ENCODE measurements around the gene ZFP92. TPM values are rescaled to one million over a fixed set of nuclear protein-coding genes. Genes with fewer than 3 reads are reported as not detected.

Gene ZFP92
- total RNA-seq, 4 donors from 2014 or later: 0.26 to 0.38 (median 0.30) TPM; not detected in 1

- TF ChIP-seq EP300 (IDR thresholded peaks at IDR 0.05) (no peak), CTCF (IDR thresholded peaks at IDR 0.05) (no peak), POLR2AphosphoS5 (IDR thresholded peaks at IDR 0.05) (no peak), POLR2A (IDR thresholded peaks at IDR 0.05) (no peak)
These were observed 28.7 kb downstream of the ZFP92 start for GRCh38 chrX:153439977-153440376.

GRCh38 chrX:153440556-153441135, 29.4 kb downstream of the ZFP92 start:
- 72% methylated on average over 11 of the region's 13 CpGs for WGBS
- TF ChIP-seq EP300 (IDR thresholded peaks at IDR 0.05) (no peak), POLR2AphosphoS5 (IDR thresholded peaks at IDR 0.05) (no peak), POLR2A (IDR thresholded peaks at IDR 0.05) (no peak), CTCF (IDR thresholded peaks at IDR 0.05) (no peak)
- no peak for DNase-seq (ENCODE audit: low spot score in 2 of 2)

More at GRCh38 chrX:153439977-153440376, 28.7 kb downstream of the ZFP92 start:
- Histone ChIP-seq H3K36me3 (no peaks in the 10 kb centered on the region), H3K4me3 (no peak overlapping the region), H3K27me3 (no peaks in the 10 kb centered on the region), H3K9me3 (no peaks in the 10 kb centered on the region), H3K27ac (no peak overlapping the region), H3K4me1 (no peaks in the 10 kb centered on the region)
- no peak for DNase-seq (ENCODE audit: low spot score in 2 of 2)
- 88% methylated on average over 4 of the region's 4 CpGs for WGBS

GRCh38 chrX:153441296-153441695, 30.0 kb downstream of the ZFP92 start:
- H3K36me3 ChIP-seq: no peaks in the 10 kb centered on the region
- no peaks in the 10 kb centered on the region for H3K9me3 ChIP-seq
- TF ChIP-seq CTCF (IDR thresholded peaks at IDR 0.05) (no peak), EP300 (IDR thresholded peaks at IDR 0.05) (no peak), POLR2AphosphoS5 (IDR thresholded peaks at IDR 0.05) (no peak), POLR2A (IDR thresholded peaks at IDR 0.05) (no peak)
- 66% methylated on average over 7 of the region's 7 CpGs for WGBS
- H3K4me1 ChIP-seq: no peaks in the 10 kb centered on the region
- H3K27ac ChIP-seq: no peak overlapping the region
- DNase-seq (ENCODE audit: low spot score in 2 of 2): no peak
- no peak overlapping the region for H3K4me3 ChIP-seq
- no peaks in the 10 kb centered on the region for H3K27me3 ChIP-seq

More at GRCh38 chrX:153440556-153441135, 29.4 kb downstream of the ZFP92 start:
- H3K36me3 ChIP-seq: no peaks in the 10 kb centered on the region
- no peaks in the 10 kb centered on the region for H3K9me3 ChIP-seq
- no peaks in the 10 kb centered on the region for H3K4me1 ChIP-seq
- no peak overlapping the region for H3K27ac ChIP-seq
- H3K27me3 ChIP-seq: no peaks in the 10 kb centered on the region
- no peak overlapping the region for H3K4me3 ChIP-seq

GRCh38 chrX:153441981-153442380, 30.7 kb downstream of the ZFP92 start:
- Histone ChIP-seq H3K27ac (no peak overlapping the region), H3K9me3 (no peaks in the 10 kb centered on the region), H3K36me3 (no peaks in the 10 kb centered on the region), H3K4me3 (no peak overlapping the region), H3K4me1 (no peaks in the 10 kb centered on the region), H3K27me3 (no peaks in the 10 kb centered on the region)
- TF ChIP-seq POLR2A (IDR thresholded peaks at IDR 0.05): no peak
- no peak for TF ChIP-seq CTCF (IDR thresholded peaks at IDR 0.05)
- TF ChIP-seq EP300 (IDR thresholded peaks at IDR 0.05): no peak
- TF ChIP-seq POLR2AphosphoS5 (IDR thresholded peaks at IDR 0.05): no peak
- 76% methylated on average over 9 of the region's 9 CpGs for WGBS
- DNase-seq (ENCODE audit: low spot score in 2 of 2): no peak

GRCh38 chrX:153442463-153442862, 31.2 kb downstream of the ZFP92 start:
- Histone ChIP-seq H3K4me1 (no peaks in the 10 kb centered on the region), H3K4me3 (no peak overlapping the region), H3K27ac (no peak overlapping the region), H3K36me3 (no peaks in the 10 kb centered on the region), H3K27me3 (no peaks in the 10 kb centered on the region), H3K9me3 (no peaks in the 10 kb centered on the region)
- 90% methylated on average over 5 of the region's 5 CpGs for WGBS
- TF ChIP-seq POLR2A (IDR thresholded peaks at IDR 0.05): no peak
- no peak for TF ChIP-seq POLR2AphosphoS5 (IDR thresholded peaks at IDR 0.05)
- no peak for TF ChIP-seq EP300 (IDR thresholded peaks at IDR 0.05)
- no peak for DNase-seq (ENCODE audit: low spot score in 2 of 2)
